Small intestine (tissue), 7 donors: ENCODE results near the gene CFH. TPM values are rescaled to one million over a fixed set of nuclear protein-coding genes. Genes with fewer than 3 reads are reported as not detected.
A peak's percentile ranks its signal among the peaks of the same experiment; 100 is the strongest.

Experiments used
- DNase-seq, 2 donors: peaks; one replicate each; pipeline versions ENCODE4 v3.0.0 to v3.0.0-alpha.2; 2013
- FAIRE-seq: peaks from 2 replicates; lab custom pipeline; 2012; peaks lifted over from hg19 to GRCh38; lab: Jason Lieb, UNC
- H3K27ac ChIP-seq, 3 donors: one replicate each; pipeline ENCODE4 v1.5.1; 2013; ENCODE audit warnings: low read length in 2 of 3, mild to moderate bottlenecking in 2 of 3, control low read depth in 1 of 3, inconsistent platforms in 1 of 3, low read depth in 1 of 3, moderate library complexity in 1 of 3
- H3K27me3 ChIP-seq, 3 donors: one replicate each; pipeline ENCODE4 v1.6.1; 2013; ENCODE audit warnings: low read length in 3 of 3, inconsistent platforms in 1 of 3; ENCODE audit not compliant: control insufficient read depth in 3 of 3, insufficient read depth in 3 of 3
- H3K36me3 ChIP-seq, 3 donors: one replicate each; pipeline ENCODE4 v1.6.1; 2013; ENCODE audit warnings: low read length in 3 of 3, inconsistent platforms in 1 of 3, low read depth in 1 of 3, mild to moderate bottlenecking in 1 of 3, moderate library complexity in 1 of 3; ENCODE audit not compliant: control insufficient read depth in 3 of 3, insufficient read depth in 2 of 3
- H3K4me1 ChIP-seq, 3 donors: one replicate each; pipeline ENCODE4 v1.6.1; 2013; ENCODE audit warnings: low read length in 2 of 3, inconsistent platforms in 1 of 3, low read depth in 1 of 3, mild to moderate bottlenecking in 1 of 3, moderate library complexity in 1 of 3; ENCODE audit not compliant: control insufficient read depth in 3 of 3, insufficient read depth in 2 of 3
- H3K4me3 ChIP-seq, 3 donors: one replicate each; pipeline ENCODE4 v1.5.1; 2013; ENCODE audit warnings: low read length in 3 of 3, control low read depth in 1 of 3, inconsistent platforms in 1 of 3, low read depth in 1 of 3, mild to moderate bottlenecking in 1 of 3, moderate library complexity in 1 of 3
- H3K9me3 ChIP-seq, 2 donors: one replicate each; pipeline ENCODE4 v1.6.1; 2013; ENCODE audit warnings: low read depth in 1 of 2, low read length in 1 of 2; ENCODE audit not compliant: control insufficient read depth in 2 of 2, insufficient read depth in 1 of 2
- WGBS, 3 donors: extraction: QIAGEN DNeasy Blood & Tissue Kit; methylation state at CpG; one replicate each; pipeline ENCODE4 v1.1.7; 2013; 5-methylcytosine and 5-hydroxymethylcytosine counted together
- polyA plus RNA-seq, 4 donors: library from polyadenylated mRNA; stranded (reverse) in 3 of 4; unstranded in 1 of 4; fragments of 200-250 nt in 3 of 4; fragments of 120-200 nt in 1 of 4; gene quantifications; one replicate each; pipeline versions ENCODE4 v1.2.1 to v1.2.3, GENCODE V29; 2013
- donor health status: healthy with polysubstance abuse.
- donor health status: control.
- donor health status: control.
- donor health status: Bipolar disorder and iron deficiency.
- donor health status: healthy.

Gene CFH
- polyA plus RNA-seq, 4 donors: 0.89 to 52.9 (median 8.1) TPM

DNA sequence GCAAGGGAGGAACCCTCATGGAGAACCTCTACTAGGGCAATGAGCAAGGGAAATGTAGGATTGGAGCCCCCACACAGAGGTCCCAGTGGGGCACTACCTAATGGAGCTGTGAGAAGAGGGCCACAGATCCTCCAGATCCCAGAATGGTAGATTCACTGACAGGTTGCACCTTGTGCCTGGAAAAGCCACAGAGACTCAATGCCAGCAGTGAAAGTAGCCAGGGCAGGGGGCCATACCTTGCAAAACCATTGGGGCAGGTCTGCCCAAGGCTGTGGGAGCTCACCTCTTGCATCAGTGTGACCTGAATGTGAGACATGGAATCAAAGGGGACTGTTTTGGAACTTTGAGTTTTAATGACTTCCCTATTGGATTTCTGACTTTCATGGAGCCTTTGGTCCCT is 17.9 kb downstream of the CFH start:
- Histone ChIP-seq H3K4me3 (no peak overlapping the region), H3K27me3 (no peaks in the 10 kb centered on the region), H3K27ac (no peak overlapping the region), H3K4me1 (no peaks in the 10 kb centered on the region), H3K9me3 (no peaks in the 10 kb centered on the region), H3K36me3 (no peaks in the 10 kb centered on the region)
- FAIRE-seq (no peak), DNase-seq (no peak)

DNA sequence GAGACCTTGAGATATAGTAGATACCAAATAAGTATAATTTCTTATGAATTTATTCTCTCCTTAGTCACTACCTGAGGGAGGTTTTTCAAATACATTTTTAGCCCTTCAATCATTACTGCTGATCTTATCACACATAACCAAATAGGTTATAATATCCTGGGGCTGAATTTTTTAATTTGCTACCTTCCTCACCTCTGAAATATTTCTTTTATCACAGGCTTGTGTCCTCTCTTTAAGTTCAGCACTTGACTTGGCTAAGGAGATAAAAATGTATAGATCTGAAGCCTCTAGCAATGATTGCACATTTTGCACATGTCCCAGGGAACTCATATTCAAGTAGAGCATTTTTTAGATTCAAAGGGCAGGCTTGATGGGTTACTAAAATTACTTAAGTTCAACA is 23.1 kb downstream of the CFH start:
- H3K36me3 ChIP-seq: no peaks in the 10 kb centered on the region
- H3K9me3 ChIP-seq: no peaks in the 10 kb centered on the region
- no peak for DNase-seq
- no peak for FAIRE-seq
- no peak overlapping the region for H3K4me3 ChIP-seq
- H3K27me3 ChIP-seq: no peaks in the 10 kb centered on the region
- H3K4me1 ChIP-seq: no peaks in the 10 kb centered on the region
- no peak overlapping the region for H3K27ac ChIP-seq

DNA sequence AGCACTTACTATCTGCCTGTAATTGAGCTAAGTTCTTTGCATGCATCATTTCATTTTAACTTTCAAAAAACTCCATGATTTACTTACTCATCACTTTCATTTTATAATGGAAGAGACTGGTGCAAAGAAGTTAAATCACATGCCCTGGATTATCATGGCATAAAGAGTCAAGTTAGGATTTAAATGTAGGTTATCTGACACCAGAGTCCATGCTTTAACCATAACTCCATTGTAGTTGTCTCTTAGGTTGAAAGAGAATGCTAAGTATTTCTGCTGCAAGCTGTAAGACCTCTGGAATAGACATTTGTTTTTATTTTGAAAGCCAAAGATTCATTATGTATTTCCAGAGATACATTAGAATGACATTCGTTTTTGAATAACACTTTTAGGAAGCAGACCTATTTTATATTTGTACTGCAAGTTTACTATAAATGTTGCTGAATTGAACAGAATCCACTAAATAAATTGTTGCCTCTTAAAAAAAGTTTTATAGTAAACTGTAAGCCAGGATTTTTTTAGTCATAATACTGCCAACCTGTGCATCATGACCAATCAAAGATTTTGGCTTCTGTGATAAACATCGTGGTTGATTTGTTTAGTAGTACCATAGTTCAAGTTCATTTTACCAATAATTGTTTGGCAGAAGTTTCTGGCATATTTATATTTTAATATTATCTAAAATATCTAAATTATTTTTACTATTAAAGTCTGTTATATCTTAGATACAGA is 26.1 kb downstream of the CFH start:
- H3K36me3 ChIP-seq: no peaks in the 10 kb centered on the region
- H3K27ac ChIP-seq: no peak overlapping the region
- H3K4me3 ChIP-seq: no peak overlapping the region
- no peaks in the 10 kb centered on the region for H3K9me3 ChIP-seq
- no peaks in the 10 kb centered on the region for H3K4me1 ChIP-seq
- no peaks in the 10 kb centered on the region for H3K27me3 ChIP-seq
- 41 to 50% (median 49%) methylated on average over 2 of the region's 2 CpGs for WGBS, 3 donors
- DNase-seq: no peak
- no peak for FAIRE-seq

DNA sequence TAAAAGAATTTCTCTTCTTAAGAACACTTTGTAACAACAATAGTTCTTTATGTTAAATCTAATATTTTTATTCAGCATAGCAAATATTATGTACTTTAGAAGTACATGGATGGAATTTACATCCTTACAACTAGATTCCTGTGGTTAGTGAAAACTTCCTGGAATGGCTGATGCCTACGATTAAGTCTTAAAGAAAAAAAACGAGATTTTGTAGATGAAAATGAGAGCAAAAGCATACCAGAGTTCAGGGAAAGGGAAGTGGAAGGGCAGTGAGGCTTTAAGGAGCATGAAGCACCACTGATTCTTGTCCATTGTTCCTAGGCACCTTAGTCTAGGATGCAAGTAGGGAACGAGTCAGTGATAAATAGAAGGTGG is 26.7 kb downstream of the CFH start:
- Histone ChIP-seq H3K4me3 (no peak overlapping the region), H3K27me3 (no peaks in the 10 kb centered on the region), H3K36me3 (no peaks in the 10 kb centered on the region), H3K27ac (no peak overlapping the region), H3K4me1 (no peaks in the 10 kb centered on the region), H3K9me3 (no peaks in the 10 kb centered on the region)
- DNase-seq: no peak
- WGBS, 3 donors: 25 to 53% (median 41%) methylated on average over 3 of the region's 3 CpGs
- FAIRE-seq: no peak

DNA sequence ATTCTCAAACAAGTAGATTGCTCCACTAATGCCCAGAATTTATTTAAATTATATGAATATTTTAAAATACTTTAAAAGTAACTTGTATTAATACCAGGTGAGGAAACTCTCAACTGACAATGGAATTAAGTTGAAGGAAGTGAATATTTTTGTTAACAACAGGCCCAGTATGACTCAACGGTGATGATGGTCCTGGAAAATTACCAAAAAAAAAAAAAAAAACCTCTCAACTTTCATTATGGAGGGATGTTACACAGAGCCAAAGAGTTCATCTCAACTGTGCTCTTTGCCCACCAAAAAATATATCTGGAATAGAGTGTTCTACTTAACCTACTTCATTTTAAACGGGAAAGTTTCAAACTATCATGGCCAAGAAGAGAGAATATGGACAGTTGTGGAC is 28.3 kb downstream of the CFH start:
- FAIRE-seq: no peak
- WGBS, 3 donors: 50 to 73% (median 55%) methylated on average over 2 of the region's 2 CpGs
- no peaks in the 10 kb centered on the region for H3K36me3 ChIP-seq

DNA sequence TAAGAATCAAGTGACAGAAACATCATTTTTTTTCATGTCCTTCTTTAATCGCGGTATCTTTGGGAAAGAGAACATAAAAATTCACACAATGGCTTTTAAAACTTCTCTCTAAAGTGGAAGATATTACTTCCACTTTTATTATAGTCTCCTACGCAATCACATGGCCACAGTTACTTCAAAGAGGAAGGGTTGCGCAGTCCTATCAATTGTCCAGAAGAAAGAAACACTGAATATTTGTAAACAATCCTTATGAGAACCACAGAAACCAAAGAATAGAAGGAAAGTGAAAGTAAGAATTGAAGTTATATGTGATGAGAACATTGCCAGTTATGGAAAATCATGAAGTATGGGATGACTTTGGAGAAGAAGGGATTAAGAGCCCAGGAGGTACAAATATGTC is 32.6 kb downstream of the CFH start:
- no peak overlapping the region for H3K27ac ChIP-seq
- H3K9me3 ChIP-seq: no peaks in the 10 kb centered on the region
- H3K27me3 ChIP-seq: no peaks in the 10 kb centered on the region
- WGBS, 3 donors: 86 to 92% (median 87%) methylated on average over 4 of the region's 4 CpGs
- H3K36me3 ChIP-seq: no peaks in the 10 kb centered on the region
- no peak overlapping the region for H3K4me3 ChIP-seq
- DNase-seq (no peak), FAIRE-seq (no peak)
- no peaks in the 10 kb centered on the region for H3K4me1 ChIP-seq

More for the DNA sequence above, 28.3 kb downstream of the CFH start:
- H3K27me3 ChIP-seq: no peaks in the 10 kb centered on the region
- no peaks in the 10 kb centered on the region for H3K4me1 ChIP-seq
- no peak overlapping the region for H3K27ac ChIP-seq
- H3K9me3 ChIP-seq: no peaks in the 10 kb centered on the region
- no peak overlapping the region for H3K4me3 ChIP-seq
- no peak for DNase-seq

DNA sequence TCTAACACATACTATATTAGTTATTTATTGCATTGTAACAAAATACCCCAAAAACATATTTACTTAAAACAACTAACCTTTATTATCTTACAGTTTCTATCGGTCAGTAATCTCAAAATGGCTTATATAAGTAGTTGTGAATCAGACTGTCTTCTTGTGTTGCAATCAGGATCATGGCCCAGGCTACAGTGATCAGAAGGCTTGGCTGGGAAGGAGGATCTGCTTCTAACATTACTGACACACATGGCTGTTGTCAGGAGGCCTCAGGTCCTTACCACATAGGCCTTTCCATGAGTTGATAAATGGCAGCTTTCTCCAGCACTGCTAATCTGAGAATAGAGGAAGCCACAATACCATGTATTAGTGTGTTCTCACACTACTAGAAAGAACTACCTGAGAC is 33.7 kb downstream of the CFH start:
- Histone ChIP-seq H3K4me1 (no peaks in the 10 kb centered on the region), H3K27me3 (no peaks in the 10 kb centered on the region), H3K4me3 (no peak overlapping the region), H3K36me3 (no peaks in the 10 kb centered on the region), H3K27ac (no peak overlapping the region), H3K9me3 (no peaks in the 10 kb centered on the region)
- DNase-seq (no peak), FAIRE-seq (no peak)
- WGBS, 3 donors: 74 to 90% (median 87%) methylated on average over 1 of the region's 1 CpG

DNA sequence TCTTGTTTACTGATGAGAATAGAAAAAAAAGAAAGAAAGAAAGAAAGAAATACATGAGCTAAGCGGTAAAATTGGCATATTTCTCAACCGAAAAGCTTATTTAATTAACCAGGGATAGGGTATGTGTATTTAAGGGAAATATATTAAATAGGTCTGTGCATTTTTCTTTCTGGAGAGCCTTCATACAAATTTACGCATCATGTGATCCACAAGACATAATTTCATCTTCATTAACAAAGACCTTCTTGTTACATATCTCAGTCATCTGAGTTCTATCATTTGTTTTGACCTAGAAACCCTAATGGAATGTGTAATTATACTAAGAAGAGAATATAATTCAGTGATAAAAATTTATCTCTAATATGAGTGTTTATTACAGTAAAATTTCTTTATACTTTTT is 37.2 kb downstream of the CFH start:
- Histone ChIP-seq H3K27ac (no peak overlapping the region), H3K4me3 (no peak overlapping the region), H3K27me3 (no peaks in the 10 kb centered on the region), H3K4me1 (no peaks in the 10 kb centered on the region), H3K9me3 (no peaks in the 10 kb centered on the region), H3K36me3 (no peaks in the 10 kb centered on the region)
- FAIRE-seq: no peak
- no peak for DNase-seq
- 91 to 96% (median 94%) methylated on average over 3 of the region's 3 CpGs for WGBS, 3 donors

DNA sequence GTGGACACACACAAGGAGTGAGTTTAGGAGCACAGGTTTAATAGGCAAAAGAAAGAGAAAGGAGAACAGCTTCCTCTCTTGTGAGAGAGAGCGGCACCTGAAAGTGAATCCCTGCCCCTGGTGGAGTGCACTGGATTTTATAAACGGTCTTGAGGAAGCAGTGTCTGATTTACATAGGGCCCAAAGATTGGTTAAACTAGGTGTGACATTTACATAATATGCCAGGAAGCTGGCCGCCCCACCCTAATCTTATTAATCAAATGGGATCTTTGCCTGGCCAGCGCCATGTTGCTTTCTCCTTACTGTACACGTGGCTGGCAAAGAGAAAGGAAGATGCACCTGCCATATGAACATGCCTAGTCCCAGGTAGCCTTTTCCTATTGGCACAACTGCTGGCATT is 38.7 kb downstream of the CFH start:
- WGBS, 3 donors: 40 to 67% (median 49%) methylated on average over 5 of the region's 5 CpGs
- H3K36me3 ChIP-seq: no peaks in the 10 kb centered on the region
- FAIRE-seq: no peak

More for the DNA sequence above, 38.7 kb downstream of the CFH start:
- H3K4me3 ChIP-seq: no peak overlapping the region
- no peaks in the 10 kb centered on the region for H3K4me1 ChIP-seq
- DNase-seq: peak in 1 of 2 donors; percentile 2
- no peaks in the 10 kb centered on the region for H3K9me3 ChIP-seq
- no peaks in the 10 kb centered on the region for H3K27me3 ChIP-seq
- no peak overlapping the region for H3K27ac ChIP-seq
